GM21360 (cell line): ENCODE data around the gene ARHGAP42.

Experiments used
- ATAC-seq: cut with Tn5 transposase; IDR thresholded peaks from one replicate; pipeline ENCODE4 v1.9.1; 2021; ENCODE audit warnings: mild to moderate bottlenecking, moderate library complexity; ENCODE audit not compliant: unreplicated experiment

The ARHGAP42 gene

GRCh38 chr11:100791103-100791502 lies 104.0 kb downstream of the ARHGAP42 start:
- no peak for ATAC-seq

GRCh38 chr11:100791860-100792259 lies 104.8 kb downstream of the ARHGAP42 start:
- no peak for ATAC-seq

- ATAC-seq, result no peak
Observed at GRCh38 chr11:100793525-100793924, 106.4 kb downstream of the ARHGAP42 start.

GRCh38 chr11:100794446-100794845 lies 107.4 kb downstream of the ARHGAP42 start:
- ATAC-seq, result no peak

GRCh38 chr11:100799445-100799844 lies 112.4 kb downstream of the ARHGAP42 start:
- no peak for ATAC-seq

GRCh38 chr11:100800202-100800601 lies 113.1 kb downstream of the ARHGAP42 start:
- ATAC-seq, result no peak

GRCh38 chr11:100801225-100801999 lies 114.3 kb downstream of the ARHGAP42 start:
- no peak for ATAC-seq

GRCh38 chr11:100805506-100806199 lies 118.6 kb downstream of the ARHGAP42 start:
- no peak for ATAC-seq

- ATAC-seq, result no peak
Observed at GRCh38 chr11:100806296-100806695, 119.2 kb downstream of the ARHGAP42 start.

- no peak for ATAC-seq
Observed at GRCh38 chr11:100808904-100809491, 121.9 kb downstream of the ARHGAP42 start.

GRCh38 chr11:100810146-100810545 lies 123.1 kb downstream of the ARHGAP42 start:
- no peak for ATAC-seq

- ATAC-seq, result no peak
Observed at GRCh38 chr11:100810666-100811065, 123.6 kb downstream of the ARHGAP42 start.

- ATAC-seq, result no peak
Observed at GRCh38 chr11:100812517-100812916, 125.4 kb downstream of the ARHGAP42 start.

- no peak for ATAC-seq
Observed at GRCh38 chr11:100815787-100816330, 128.8 kb downstream of the ARHGAP42 start.

- ATAC-seq, result no peak
Observed at GRCh38 chr11:100816823-100817222, 129.7 kb downstream of the ARHGAP42 start.

GRCh38 chr11:100817620-100818019 lies 130.5 kb downstream of the ARHGAP42 start:
- ATAC-seq, result no peak

- no peak for ATAC-seq
Observed at GRCh38 chr11:100820621-100821020, 133.5 kb downstream of the ARHGAP42 start.

GRCh38 chr11:100821198-100821597 lies 134.1 kb downstream of the ARHGAP42 start:
- no peak for ATAC-seq

GRCh38 chr11:100823360-100823759 lies 136.3 kb downstream of the ARHGAP42 start:
- no peak for ATAC-seq

- no peak for ATAC-seq
Observed at GRCh38 chr11:100824041-100824809, 137.1 kb downstream of the ARHGAP42 start.

GRCh38 chr11:100825626-100826025 lies 138.5 kb downstream of the ARHGAP42 start:
- no peak for ATAC-seq
